GM18858 (cell line): Measurements from ENCODE around the gene VAMP4.

Experiments
- ATAC-seq: cut with Tn5 transposase; IDR thresholded peaks from one replicate; pipeline ENCODE4 v1.9.1; 2021; ENCODE audit not compliant: unreplicated experiment

VAMP4 gene

DNA sequence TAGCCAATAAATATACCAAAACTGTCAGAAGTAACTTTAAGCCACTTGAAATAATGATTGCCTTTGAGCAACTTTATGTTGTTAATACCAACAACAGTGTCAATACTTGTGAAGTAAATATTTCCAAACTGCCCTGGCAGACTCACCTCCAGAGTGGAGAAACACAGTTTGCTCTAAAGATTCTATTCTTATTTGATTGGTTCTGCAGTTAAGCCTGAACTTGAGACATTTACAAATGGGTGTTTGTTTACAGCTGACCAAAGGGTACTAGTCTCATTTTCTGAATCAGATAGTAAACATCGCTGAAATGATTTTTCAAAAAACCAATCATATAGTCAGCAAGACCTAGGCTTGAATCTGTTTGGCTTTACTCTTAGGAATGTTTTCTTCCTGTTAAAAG is 88.1 kb downstream of the VAMP4 start:
- ATAC-seq, result no peak

DNA sequence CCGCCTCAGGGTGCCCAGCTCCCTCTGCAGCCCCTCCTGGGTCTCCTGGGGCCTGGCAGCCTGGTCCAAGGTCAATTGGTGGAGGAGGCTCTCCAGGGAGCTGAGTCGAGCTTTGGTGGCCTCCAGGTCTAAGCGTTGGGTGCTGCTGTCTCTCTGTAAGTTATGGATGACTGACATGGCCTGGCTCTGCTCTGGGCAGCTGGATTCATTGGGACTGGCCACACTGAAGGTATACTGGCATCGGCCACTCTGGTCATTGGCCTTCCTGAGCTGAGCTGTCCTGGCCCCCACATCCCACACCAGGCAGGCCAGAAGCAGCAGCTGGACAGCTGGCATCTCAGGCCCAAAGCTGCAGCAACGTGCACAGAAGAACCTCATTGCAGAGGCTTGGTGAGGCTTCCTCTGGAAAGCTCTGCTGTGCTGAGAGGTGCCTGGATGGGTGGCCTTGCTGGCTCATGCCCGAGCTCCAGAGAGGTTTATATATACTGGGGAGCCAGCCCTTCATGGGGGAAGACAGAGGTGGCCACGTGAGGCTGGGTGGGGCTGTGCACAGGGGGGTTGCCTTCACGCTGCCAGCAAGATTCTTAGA is 89.5 kb downstream of the VAMP4 start, which contains the start of gene MYOC:
TSS of gene MYOC (minus strand) at position 455 of the 589 bp plus-strand sequence. CDS start at position 378, 77 bp downstream.
- ATAC-seq, result no peak
